GM11168 (cell line): Measurements from ENCODE around the gene SERHL2.
"Not testable (repeated sequence)": the region's sequence is repeated elsewhere in the genome, so short reads cannot be mapped to it uniquely, and the experiment has no call there.

Experiments used
- in situ Hi-C: fragments of 300-500 bp; cut with MboI; formaldehyde crosslinking; loops from one replicate; pipeline ENCODE4 v1.12.0; 2022; ENCODE audit warnings: low sequenced_read_pairs; ENCODE audit not compliant: unreplicated experiment

SERHL2 gene, protein sequence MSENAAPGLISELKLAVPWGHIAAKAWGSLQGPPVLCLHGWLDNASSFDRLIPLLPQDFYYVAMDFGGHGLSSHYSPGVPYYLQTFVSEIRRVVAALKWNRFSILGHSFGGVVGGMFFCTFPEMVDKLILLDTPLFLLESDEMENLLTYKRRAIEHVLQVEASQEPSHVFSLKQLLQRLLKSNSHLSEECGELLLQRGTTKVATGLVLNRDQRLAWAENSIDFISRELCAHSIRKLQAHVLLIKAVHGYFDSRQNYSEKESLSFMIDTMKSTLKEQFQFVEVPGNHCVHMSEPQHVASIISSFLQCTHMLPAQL

GRCh38 chr22:42553475-42554361 is at the start of gene SERHL2:
Gene SERHL2 (plus strand): TSS chr22:42553956. CDS start chr22:42554021, 65 bp downstream.
- in situ Hi-C loops, result no loop called here

DNA sequence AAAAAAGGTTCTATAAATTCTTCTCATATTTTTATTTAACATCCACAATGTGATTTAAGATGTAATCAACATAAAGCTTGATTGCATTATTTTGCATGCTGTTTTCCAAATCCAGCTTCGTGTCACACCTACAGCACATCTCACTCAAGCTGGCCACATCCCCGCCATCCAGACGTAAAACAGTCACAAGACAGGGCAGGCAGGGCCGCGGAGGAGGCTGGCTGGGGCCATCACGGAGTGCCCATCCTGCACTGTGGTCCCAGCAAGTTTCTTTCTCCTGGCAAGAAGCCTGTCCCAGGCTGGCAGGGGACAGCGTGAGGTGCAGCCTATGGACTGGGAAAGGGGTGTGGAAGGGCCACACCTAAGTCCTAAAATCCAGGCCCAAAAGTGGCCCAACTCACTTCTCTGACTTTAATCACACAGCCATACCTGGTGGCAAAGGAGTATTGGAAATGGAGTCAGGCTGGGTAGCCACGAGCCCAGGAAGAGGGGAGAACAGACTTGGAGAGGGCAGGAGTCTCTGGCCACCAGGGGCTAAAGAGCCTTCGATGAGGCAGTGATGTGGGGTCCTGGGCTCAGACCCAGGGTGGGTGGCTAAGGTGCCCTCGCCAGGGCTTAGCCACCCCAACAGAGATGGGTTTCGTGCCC is 45.3 kb upstream of the SERHL2 start:
- in situ Hi-C loops, result not testable (repeated sequence)

GRCh38 chr22:42508975-42509364 is 44.8 kb upstream of the SERHL2 start:
- in situ Hi-C loops, result not testable (repeated sequence)

- in situ Hi-C loops, result no loop called here
These were observed 44.2 kb upstream of the SERHL2 start for GRCh38 chr22:42509548-42509947.

GRCh38 chr22:42511401-42511891 is 42.3 kb upstream of the SERHL2 start:
- in situ Hi-C loops, result loop anchor here (5.0 kb wide), 1 partner anchor 66 kb away; no protein-coding TSS in a partner anchor

GRCh38 chr22:42512273-42512990 is 41.3 kb upstream of the SERHL2 start:
- in situ Hi-C loops, result loop anchor here (5.0 kb wide), 1 partner anchor 65 kb away; no protein-coding TSS in a partner anchor

DNA sequence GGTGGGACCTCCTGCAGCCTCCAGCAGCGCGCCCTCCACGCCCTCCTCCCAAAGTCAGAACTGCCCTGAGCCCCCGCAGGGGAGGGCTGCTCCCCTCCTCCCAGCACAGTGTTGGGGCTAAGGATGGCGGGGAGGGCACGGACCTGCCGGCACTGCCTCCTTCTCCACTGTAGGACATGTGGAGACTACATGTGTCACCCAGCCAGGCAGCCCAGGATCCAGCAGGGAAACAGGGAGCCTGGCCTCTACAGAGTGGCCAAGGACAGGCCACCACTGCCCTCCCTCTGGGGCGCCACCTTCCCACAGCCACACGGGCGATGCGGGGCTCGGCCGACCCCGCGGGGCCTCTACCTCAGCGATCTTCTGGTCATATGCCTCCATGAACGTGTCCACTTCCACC is 39.4 kb upstream of the SERHL2 start:
- in situ Hi-C loops, result loop anchor here (5.0 kb wide), 1 partner anchor 63 kb away; no protein-coding TSS in a partner anchor

GRCh38 chr22:42515304-42515703 is 38.5 kb upstream of the SERHL2 start:
- in situ Hi-C loops, result not testable (repeated sequence)

- in situ Hi-C loops, result no loop called here
These were observed 37.9 kb upstream of the SERHL2 start for GRCh38 chr22:42515896-42516295.

- in situ Hi-C loops, result not testable (repeated sequence)
These were observed 36.7 kb upstream of the SERHL2 start for GRCh38 chr22:42517103-42517502.

GRCh38 chr22:42518638-42519524 is 34.9 kb upstream of the SERHL2 start:
- in situ Hi-C loops, result not testable (repeated sequence)

DNA sequence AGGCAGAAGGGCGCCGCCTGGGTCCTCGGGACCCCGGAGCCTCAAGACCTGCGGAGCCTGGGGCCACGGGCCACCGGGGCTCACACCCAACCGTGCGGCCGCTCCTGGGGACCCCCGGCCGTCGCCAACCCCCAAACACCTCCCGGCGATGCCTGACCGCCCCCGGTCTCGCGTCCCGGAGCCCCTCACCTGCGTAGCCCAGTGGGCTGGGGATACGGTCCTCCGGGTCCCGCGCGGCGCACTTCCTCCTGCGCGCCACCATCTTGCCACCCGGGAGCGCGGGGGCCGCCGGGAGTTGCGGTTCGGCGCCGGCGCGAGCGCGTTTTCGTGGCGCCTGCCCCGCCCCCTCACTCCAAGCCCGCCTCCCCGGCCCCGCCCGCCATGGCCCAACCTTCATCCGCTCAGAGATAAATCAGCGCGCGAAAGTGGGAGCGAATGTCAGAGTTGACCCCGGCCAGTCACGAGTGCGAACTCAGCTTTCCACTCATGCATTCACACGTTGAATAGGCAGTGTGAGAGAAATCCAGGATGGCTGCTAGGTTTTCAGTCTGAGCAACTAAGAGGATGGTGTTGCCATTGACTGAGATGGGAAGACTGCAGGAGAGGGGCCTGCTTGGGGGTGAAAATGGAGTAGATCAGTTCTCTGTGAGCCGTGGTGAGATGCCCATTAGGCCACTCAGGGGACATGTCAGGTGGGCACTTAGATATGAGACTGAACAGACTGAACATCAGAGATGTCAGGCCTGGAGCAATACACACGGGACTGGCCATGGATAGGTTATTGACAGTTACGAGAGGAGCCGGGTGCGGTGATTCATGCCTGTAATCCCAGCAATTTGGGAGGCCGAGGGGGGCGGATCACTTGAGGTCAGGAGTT is 34.0 kb upstream of the SERHL2 start, which contains the start of gene RRP7A:
Gene RRP7A, minus strand, starts transcription at position 272 of the 877 bp plus-strand sequence. Its CDS starts 10 bp downstream, at position 262.
- in situ Hi-C loops, result no loop called here

DNA sequence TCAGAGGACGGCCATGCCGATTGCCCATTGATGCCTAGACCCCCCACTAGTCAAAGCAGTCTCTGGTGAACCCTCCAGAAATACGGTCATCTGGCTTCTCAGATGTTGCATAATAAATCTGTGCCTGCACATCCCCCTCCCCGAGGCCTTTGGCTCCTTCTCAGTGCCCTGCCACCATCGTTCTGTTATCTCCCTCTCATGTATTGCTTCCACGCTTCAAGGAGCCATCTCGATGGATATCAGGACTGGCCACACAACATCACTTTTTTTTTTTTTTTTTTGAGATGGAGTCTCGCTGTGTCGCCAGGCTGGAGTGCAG is 32.6 kb upstream of the SERHL2 start:
- in situ Hi-C loops, result no loop called here

DNA sequence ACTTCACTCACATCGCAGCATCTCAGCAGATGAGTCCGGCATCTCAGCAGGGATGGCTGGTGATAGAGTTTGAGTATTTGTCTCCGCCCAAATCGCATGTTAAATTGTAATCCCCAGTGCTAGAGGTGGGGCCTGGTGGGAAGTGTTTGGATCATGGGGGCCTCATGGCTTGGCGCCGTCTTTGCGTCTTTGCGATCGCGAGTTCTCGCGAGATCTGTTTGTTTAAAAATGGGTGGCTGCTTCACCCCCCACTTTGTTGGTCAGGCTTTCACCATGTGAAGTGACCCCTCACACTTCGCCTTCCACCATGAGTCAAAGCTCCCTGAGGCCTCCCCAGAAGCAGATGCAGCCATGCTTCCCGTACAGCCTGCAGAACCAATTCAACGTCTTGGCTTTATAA is 31.2 kb upstream of the SERHL2 start:
- in situ Hi-C loops, result no loop called here

DNA sequence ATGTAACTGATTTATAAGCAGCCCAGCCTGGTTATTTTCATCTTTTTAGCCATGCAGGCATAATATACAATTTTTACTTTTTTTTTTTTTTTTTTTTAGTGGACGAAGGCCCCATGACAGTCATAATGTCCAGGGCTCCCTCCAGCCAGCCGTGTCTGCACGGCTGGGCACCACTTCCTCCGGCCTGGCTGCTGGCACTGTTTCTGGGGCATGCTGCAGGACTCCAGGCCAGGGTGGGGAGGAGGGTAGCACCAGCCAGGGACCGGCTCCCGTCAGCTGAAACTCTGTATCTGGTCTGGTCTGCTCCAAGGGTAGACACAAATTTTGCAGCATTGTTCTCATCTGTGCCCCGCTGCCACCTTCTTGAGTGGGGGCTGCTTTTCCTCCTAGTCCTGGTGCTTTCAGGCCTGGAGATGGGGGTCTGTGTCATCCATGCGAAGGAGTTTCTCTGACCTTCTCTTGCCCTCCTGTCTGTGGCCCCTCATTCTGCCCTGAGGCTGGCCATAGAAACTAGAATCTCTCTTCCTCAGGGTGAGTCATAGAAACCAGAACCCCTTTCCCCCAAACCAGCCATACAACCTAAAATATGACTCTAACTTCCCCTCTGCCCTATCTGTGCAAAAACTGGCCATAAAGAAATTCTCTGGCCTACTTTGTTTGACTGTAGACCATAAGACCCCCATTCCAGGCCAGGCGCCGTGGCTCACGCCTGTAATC is 25.0 kb upstream of the SERHL2 start:
- in situ Hi-C loops, result no loop called here

GRCh38 chr22:42529435-42529834 is 24.3 kb upstream of the SERHL2 start:
- in situ Hi-C loops, result not testable (repeated sequence)

- in situ Hi-C loops, result not testable (repeated sequence)
These were observed 22.2 kb upstream of the SERHL2 start for GRCh38 chr22:42531401-42532084.
